Measurements from ENCODE around the gene TMEM9.
A peak's percentile ranks its signal among the peaks of the same experiment; 100 is the strongest.
"Not testable (repeated sequence)": the region's sequence is repeated elsewhere in the genome, so short reads cannot be mapped to it uniquely, and the experiment has no call there.

The TMEM9 gene

GRCh38 chr1:201169971-201170532 is 15.8 kb upstream of the TMEM9 start:
- Mint-ChIP-seq H3K4me3 (peak overlapping the region in 1 of 2 donors; percentile 85), H3K36me3 (no peaks in the 10 kb centered on the region), H3K27me3 (peaks cover 19 to 43% of the 10 kb centered on the region in 2 donors), H3K4me1 (peaks cover 6 to 21% of the 10 kb centered on the region in 2 donors), H3K9me3 (no peaks in the 10 kb centered on the region), H3K27ac (peak overlapping the region; percentile 93)
- ATAC-seq (replicated peaks), result no peak
- no peak for DNase-seq

- ATAC-seq (replicated peaks) (no peak), DNase-seq (no peak)
- Mint-ChIP-seq H3K9me3 (no peaks in the 10 kb centered on the region), H3K4me1 (peaks cover 6 to 21% of the 10 kb centered on the region in 2 donors), H3K4me3 (no peak overlapping the region), H3K27me3 (peaks cover 18 to 38% of the 10 kb centered on the region in 2 donors), H3K36me3 (no peaks in the 10 kb centered on the region), H3K27ac (peak overlapping the region; percentile 3)
These were observed 14.9 kb upstream of the TMEM9 start for GRCh38 chr1:201169203-201169602.

GRCh38 chr1:201167041-201167991 is 13.0 kb upstream of the TMEM9 start:
- DNase-seq (no peak), ATAC-seq (replicated peaks) (no peak)
- H3K27me3 Mint-ChIP-seq, result peaks cover 13 to 26% of the 10 kb centered on the region in 2 donors
- H3K4me1 Mint-ChIP-seq, result peaks cover 6 to 21% of the 10 kb centered on the region in 2 donors
- no peak overlapping the region for H3K27ac Mint-ChIP-seq
- H3K4me3 Mint-ChIP-seq, result no peak overlapping the region
- no peaks in the 10 kb centered on the region for H3K36me3 Mint-ChIP-seq
- no peaks in the 10 kb centered on the region for H3K9me3 Mint-ChIP-seq

GRCh38 chr1:201164645-201165044 is 10.4 kb upstream of the TMEM9 start:
- peaks cover 0 to 4% of the 10 kb centered on the region in 2 donors for H3K4me1 Mint-ChIP-seq
- DNase-seq, result no peak
- peaks cover 12 to 25% of the 10 kb centered on the region in 2 donors for H3K27me3 Mint-ChIP-seq
- H3K27ac Mint-ChIP-seq, result no peak overlapping the region
- H3K4me3 Mint-ChIP-seq, result no peak overlapping the region
- no peaks in the 10 kb centered on the region for H3K36me3 Mint-ChIP-seq
- no peaks in the 10 kb centered on the region for H3K9me3 Mint-ChIP-seq
- no peak for ATAC-seq (replicated peaks)

- Mint-ChIP-seq H3K9me3 (no peaks in the 10 kb centered on the region), H3K27ac (no peak overlapping the region), H3K4me3 (no peak overlapping the region), H3K27me3 (peaks cover 16 to 25% of the 10 kb centered on the region in 2 donors), H3K4me1 (no peaks in the 10 kb centered on the region), H3K36me3 (no peaks in the 10 kb centered on the region)
- no peak for ATAC-seq (replicated peaks)
- no peak for DNase-seq
These were observed 9.4 kb upstream of the TMEM9 start for GRCh38 chr1:201163707-201164106.

- not testable (repeated sequence) for H3K36me3 Mint-ChIP-seq; H3K4me1 Mint-ChIP-seq; DNase-seq; H3K9me3 Mint-ChIP-seq; H3K27ac Mint-ChIP-seq; H3K4me3 Mint-ChIP-seq; ATAC-seq (replicated peaks)
- peaks cover 18 to 29% of the 10 kb centered on the region in 2 donors for H3K27me3 Mint-ChIP-seq
These were observed 8.8 kb upstream of the TMEM9 start for GRCh38 chr1:201163036-201163435.

- Mint-ChIP-seq H3K27ac (no peak overlapping the region), H3K27me3 (peaks cover 26% of the 10 kb centered on the region in 2 donors), H3K9me3 (no peaks in the 10 kb centered on the region), H3K4me3 (no peak overlapping the region), H3K4me1 (peaks cover 5 to 11% of the 10 kb centered on the region in 2 donors), H3K36me3 (no peaks in the 10 kb centered on the region)
- ATAC-seq (replicated peaks), result no peak
- no peak for DNase-seq
These were observed 3.7 kb upstream of the TMEM9 start for GRCh38 chr1:201157949-201158348.

- Mint-ChIP-seq H3K36me3 (no peaks in the 10 kb centered on the region), H3K9me3 (no peaks in the 10 kb centered on the region), H3K4me3 (no peak overlapping the region), H3K27me3 (peaks cover 26% of the 10 kb centered on the region in 2 donors), H3K4me1 (peaks cover 8 to 11% of the 10 kb centered on the region in 2 donors), H3K27ac (no peak overlapping the region)
- ATAC-seq (replicated peaks), result no peak
- DNase-seq, result no peak
These were observed 2.5 kb upstream of the TMEM9 start for GRCh38 chr1:201156819-201157218.

GRCh38 chr1:201156346-201156745 is 2.1 kb upstream of the TMEM9 start:
- Mint-ChIP-seq H3K4me1 (peaks cover 9 to 11% of the 10 kb centered on the region in 2 donors), H3K9me3 (no peaks in the 10 kb centered on the region), H3K4me3 (no peak overlapping the region), H3K27me3 (peaks cover 26% of the 10 kb centered on the region in 2 donors), H3K36me3 (peaks cover 0 to 3% of the 10 kb centered on the region in 2 donors), H3K27ac (no peak overlapping the region)
- ATAC-seq (replicated peaks), result no peak
- no peak for DNase-seq

GRCh38 chr1:201155354-201155753 is 1.1 kb upstream of the TMEM9 start:
- H3K27ac Mint-ChIP-seq, result no peak overlapping the region
- H3K4me1 Mint-ChIP-seq, result peaks cover 9 to 11% of the 10 kb centered on the region in 2 donors
- ATAC-seq (replicated peaks) (no peak), DNase-seq (no peak)
- peaks cover 21% of the 10 kb centered on the region in 2 donors for H3K27me3 Mint-ChIP-seq
- no peak overlapping the region for H3K4me3 Mint-ChIP-seq
- H3K9me3 Mint-ChIP-seq, result no peaks in the 10 kb centered on the region
- H3K36me3 Mint-ChIP-seq, result peaks cover 0 to 11% of the 10 kb centered on the region in 2 donors

GRCh38 chr1:201153474-201154388 is 543 bp downstream of the TMEM9 start:
- Mint-ChIP-seq H3K27me3 (peaks cover 17 to 21% of the 10 kb centered on the region in 2 donors), H3K36me3 (peaks cover 0 to 14% of the 10 kb centered on the region in 2 donors), H3K4me3 (peak overlapping the region; percentile 87 to 89), H3K9me3 (no peaks in the 10 kb centered on the region), H3K4me1 (peaks cover 9 to 11% of the 10 kb centered on the region in 2 donors), H3K27ac (peak overlapping the region; percentile 80)
- DNase-seq, result no peak
- ATAC-seq (replicated peaks), result peak; percentile 87 to 88

GRCh38 chr1:201149400-201149799 is 4.9 kb downstream of the TMEM9 start:
- Mint-ChIP-seq H3K4me3 (no peak overlapping the region), H3K9me3 (no peaks in the 10 kb centered on the region), H3K27me3 (no peaks in the 10 kb centered on the region), H3K27ac (no peak overlapping the region), H3K36me3 (peaks cover 16 to 44% of the 10 kb centered on the region in 2 donors), H3K4me1 (peaks cover 9 to 10% of the 10 kb centered on the region in 2 donors)
- no peak for DNase-seq
- ATAC-seq (replicated peaks), result peak in 1 of 2 donors; percentile 21

GRCh38 chr1:201147396-201148015 is 6.8 kb downstream of the TMEM9 start:
- Mint-ChIP-seq H3K27me3 (no peaks in the 10 kb centered on the region), H3K36me3 (peaks cover 35 to 63% of the 10 kb centered on the region in 2 donors), H3K9me3 (no peaks in the 10 kb centered on the region), H3K4me1 (peaks cover 2 to 4% of the 10 kb centered on the region in 2 donors), H3K4me3 (no peak overlapping the region), H3K27ac (no peak overlapping the region)
- DNase-seq, result no peak
- no peak for ATAC-seq (replicated peaks)
